Lung (tissue), 12 donors: Measurements from ENCODE around the gene CIRBP. TPM values are rescaled to one million over a fixed set of nuclear protein-coding genes. Genes with fewer than 3 reads are reported as not detected.

Experiments
- ATAC-seq: fragments of 200-7000 bp; cut with Tn5 transposase; one replicate; pipeline ENCODE4 v1.9.1; 2020; ENCODE audit warnings: moderate number of reproducible peaks; ENCODE audit not compliant: insufficient read depth, low FRiP score
- DNase-seq, 3 donors: peaks; one replicate each; pipeline ENCODE4 v3.0.0-alpha.2; 2013 to 2017
- H3K27ac ChIP-seq, 2 donors: one replicate each; pipeline ENCODE4 v1.5.1; 2013; ENCODE audit warnings: mild to moderate bottlenecking in 2 of 2, moderate library complexity in 2 of 2, control low read depth in 1 of 2, inconsistent platforms in 1 of 2, low read depth in 1 of 2, low read length in 1 of 2
- H3K27me3 ChIP-seq, 3 donors: one replicate each; pipeline ENCODE4 v1.5.1; 2013; ENCODE audit warnings: low read length in 2 of 3; ENCODE audit not compliant: control insufficient read depth in 3 of 3, insufficient read depth in 3 of 3
- H3K36me3 ChIP-seq, 4 donors: one replicate each; pipeline ENCODE4 v1.5.1; 2013; ENCODE audit warnings: low read length in 4 of 4, mild to moderate bottlenecking in 1 of 4, moderate library complexity in 1 of 4; ENCODE audit not compliant: control insufficient read depth in 4 of 4, insufficient read depth in 4 of 4
- H3K4me1 ChIP-seq, 5 donors: one replicate each; pipeline ENCODE4 v1.5.1; 2013; ENCODE audit warnings: low read length in 5 of 5, mild to moderate bottlenecking in 2 of 5, moderate library complexity in 1 of 5; ENCODE audit not compliant: control insufficient read depth in 5 of 5, insufficient read depth in 5 of 5
- H3K4me3 ChIP-seq: one replicate; pipeline ENCODE4 v1.5.1; 2013; ENCODE audit warnings: mild to moderate bottlenecking, control low read depth, moderate library complexity
- H3K9ac ChIP-seq, 2 donors: one replicate each; pipeline ENCODE4 v1.5.1; 2013; ENCODE audit warnings: low read length in 2 of 2, control low read depth in 1 of 2; ENCODE audit not compliant: insufficient read depth in 1 of 2
- H3K9me3 ChIP-seq, 4 donors: one replicate each; pipeline ENCODE4 v1.5.1; 2013; ENCODE audit warnings: low read length in 3 of 4, mild to moderate bottlenecking in 1 of 4, moderate library complexity in 1 of 4; ENCODE audit not compliant: control insufficient read depth in 4 of 4, insufficient read depth in 3 of 4
- CTCF ChIP-seq: IDR thresholded peaks from 2 replicates; pipeline ENCODE4 v1.5.1; 2012; ENCODE audit warnings: mild to moderate bottlenecking; ENCODE audit errors: control extremely low read depth, extremely low read depth
- WGBS, 2 donors: extraction: QIAGEN DNeasy Blood & Tissue Kit; methylation state at CpG; one replicate each; pipeline ENCODE4 v1.1.7; 2013; 5-methylcytosine and 5-hydroxymethylcytosine counted together
- polyA plus RNA-seq, 2 donors: library from polyadenylated mRNA; stranded (reverse); fragments of 200-250 nt; gene quantifications; one replicate each; pipeline ENCODE4 v1.2.1, GENCODE V29; 2013
- total RNA-seq, 2 donors: library from RNA; depleted of rRNA in 1 of 2; stranded (reverse); fragments of >200 nt in 1 of 2; gene quantifications; one replicate each; pipeline ENCODE4 v1.2.1, GENCODE V29; 2014 to 2021
- donor health status: control.
- donor health status: control.
- donor health status: Bipolar disorder and iron deficiency.
- donor health status: healthy.
- donor health status: DM: yes; HTN: yes; CAD: no.

Gene CIRBP
- total and polyA plus RNA-seq, 4 donors, result 313 to 488 (median 439) TPM

DNA sequence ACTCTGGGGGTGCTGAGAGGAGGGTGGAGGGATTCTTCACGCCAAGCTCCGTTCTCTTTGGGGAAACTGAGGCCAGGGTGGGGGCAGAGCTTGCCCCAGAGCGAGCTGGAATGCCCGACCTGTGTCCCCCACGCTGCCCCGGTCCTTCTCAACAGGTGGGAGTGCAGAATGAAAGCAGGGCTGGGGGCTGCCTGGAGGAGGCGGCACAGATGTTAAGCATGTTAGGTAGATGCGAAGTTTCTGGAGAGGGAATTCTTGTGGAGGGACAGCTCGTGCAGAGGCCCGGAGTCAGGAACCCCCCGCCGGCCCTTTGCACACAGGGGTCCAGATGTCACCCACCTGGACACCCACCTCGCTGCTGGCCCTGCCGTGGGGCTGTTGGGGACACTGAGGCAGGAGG is 25.6 kb downstream of the CIRBP start:
- Histone ChIP-seq H3K4me3 (no peak overlapping the region), H3K27me3 (peaks cover 0 to 6% (median 2%) of the 10 kb centered on the region in 3 donors), H3K36me3 (no peaks in the 10 kb centered on the region), H3K4me1 (peaks cover 0 to 6% (median 0%) of the 10 kb centered on the region in 5 donors), H3K9me3 (no peaks in the 10 kb centered on the region), H3K9ac (no peak overlapping the region), H3K27ac (no peak overlapping the region)
- DNase-seq, result no peak
- no peak for TF ChIP-seq CTCF
- WGBS, 2 donors, result 75 to 80% methylated on average over 13 to 14 of the region's 14 CpGs
- no peak for ATAC-seq

DNA sequence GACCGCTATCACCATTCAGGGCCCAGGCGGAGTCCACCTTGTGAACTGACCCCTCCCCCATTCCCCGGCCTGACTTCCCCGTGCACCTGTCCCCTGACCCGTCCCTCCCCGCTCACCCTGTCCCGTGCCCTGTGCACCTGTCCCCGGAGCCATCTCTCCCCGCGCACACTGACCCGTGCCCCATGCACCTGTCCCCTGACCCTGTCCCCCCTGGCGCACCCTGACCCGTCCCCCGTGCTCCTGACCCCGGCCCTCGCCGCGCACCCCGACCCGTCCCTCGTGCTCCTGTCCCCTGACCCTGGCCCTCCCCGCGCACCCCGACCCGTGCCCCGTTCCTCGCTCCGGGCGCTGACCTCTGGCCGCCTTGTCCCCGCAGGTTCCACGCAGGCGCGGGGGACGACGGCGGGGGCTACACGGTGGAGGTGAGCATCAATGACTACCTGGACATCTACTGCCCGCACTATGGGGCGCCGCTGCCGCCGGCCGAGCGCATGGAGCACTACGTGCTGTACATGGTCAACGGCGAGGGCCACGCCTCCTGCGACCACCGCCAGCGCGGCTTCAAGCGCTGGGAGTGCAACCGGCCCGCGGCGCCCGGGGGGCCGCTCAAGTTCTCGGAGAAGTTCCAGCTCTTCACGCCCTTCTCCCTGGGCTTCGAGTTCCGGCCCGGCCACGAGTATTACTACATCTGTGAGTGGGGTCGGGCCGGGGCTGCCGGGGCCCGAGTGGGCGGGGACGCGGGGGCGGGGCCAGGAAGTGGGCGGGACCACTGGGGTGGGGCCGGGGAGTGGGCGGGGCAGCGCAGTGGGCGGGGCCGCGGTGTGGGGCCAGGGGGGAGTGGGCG is 26.3 kb downstream of the CIRBP start:
- peaks cover 0 to 6% (median 2%) of the 10 kb centered on the region in 3 donors for H3K27me3 ChIP-seq
- no peak overlapping the region for H3K27ac ChIP-seq
- DNase-seq, result peak; percentile 30 to 56 (median 49)
- no peak overlapping the region for H3K9ac ChIP-seq
- no peaks in the 10 kb centered on the region for H3K36me3 ChIP-seq
- WGBS, 2 donors, result 12 to 14% methylated on average over 74 to 81 of the region's 82 CpGs
- H3K4me3 ChIP-seq, result no peak overlapping the region
- peaks cover 0 to 6% (median 0%) of the 10 kb centered on the region in 5 donors for H3K4me1 ChIP-seq
- ATAC-seq, result no peak
- no peak for TF ChIP-seq CTCF
- no peaks in the 10 kb centered on the region for H3K9me3 ChIP-seq

GRCh38 chr19:1296078-1296477 is 26.9 kb downstream of the CIRBP start:
- ATAC-seq (no peak), DNase-seq (no peak)
- H3K27ac ChIP-seq, result no peak overlapping the region
- H3K9me3 ChIP-seq, result no peaks in the 10 kb centered on the region
- no peak overlapping the region for H3K9ac ChIP-seq
- 76 to 89% methylated on average over 12 to 13 of the region's 13 CpGs for WGBS, 2 donors
- H3K4me1 ChIP-seq, result peaks cover 0 to 6% (median 0%) of the 10 kb centered on the region in 5 donors
- H3K36me3 ChIP-seq, result no peaks in the 10 kb centered on the region
- no peak overlapping the region for H3K4me3 ChIP-seq
- TF ChIP-seq CTCF, result no peak
- H3K27me3 ChIP-seq, result peaks cover 0 to 6% (median 2%) of the 10 kb centered on the region in 3 donors
